ENCODE measurements around the gene CAPN12.

- TF ChIP-seq POLR2A (IDR thresholded peaks at IDR 0.05; ENCODE audit: low read length) (no peak), GATA1 (IDR thresholded peaks at IDR 0.05; ENCODE audit: low read depth, low read length) (no peak)
Measured at GRCh38 chr19:38720559-38721236, 23.6 kb downstream of the CAPN12 start.
